Activated CD4-positive, CD25-positive, alpha-beta regulatory T cell (primary cell): ENCODE results near the gene STYK1.

Experiments used
- DNase-seq, 4 experiments: peaks; one replicate each; lab custom pipeline; 2025; lab: John Stamatoyannopoulos, UW

The STYK1 gene, protein sequence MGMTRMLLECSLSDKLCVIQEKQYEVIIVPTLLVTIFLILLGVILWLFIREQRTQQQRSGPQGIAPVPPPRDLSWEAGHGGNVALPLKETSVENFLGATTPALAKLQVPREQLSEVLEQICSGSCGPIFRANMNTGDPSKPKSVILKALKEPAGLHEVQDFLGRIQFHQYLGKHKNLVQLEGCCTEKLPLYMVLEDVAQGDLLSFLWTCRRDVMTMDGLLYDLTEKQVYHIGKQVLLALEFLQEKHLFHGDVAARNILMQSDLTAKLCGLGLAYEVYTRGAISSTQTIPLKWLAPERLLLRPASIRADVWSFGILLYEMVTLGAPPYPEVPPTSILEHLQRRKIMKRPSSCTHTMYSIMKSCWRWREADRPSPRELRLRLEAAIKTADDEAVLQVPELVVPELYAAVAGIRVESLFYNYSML

GRCh38 chr12:10673659-10674384 lies at the start of gene STYK1:
Gene STYK1, minus strand, starts transcription at chr12:10674052. Its CDS starts 39,434 bp downstream, at chr12:10634618.
- peak in 3 of 4 experiments; percentile 10 to 26 (median 13) for DNase-seq

DNA sequence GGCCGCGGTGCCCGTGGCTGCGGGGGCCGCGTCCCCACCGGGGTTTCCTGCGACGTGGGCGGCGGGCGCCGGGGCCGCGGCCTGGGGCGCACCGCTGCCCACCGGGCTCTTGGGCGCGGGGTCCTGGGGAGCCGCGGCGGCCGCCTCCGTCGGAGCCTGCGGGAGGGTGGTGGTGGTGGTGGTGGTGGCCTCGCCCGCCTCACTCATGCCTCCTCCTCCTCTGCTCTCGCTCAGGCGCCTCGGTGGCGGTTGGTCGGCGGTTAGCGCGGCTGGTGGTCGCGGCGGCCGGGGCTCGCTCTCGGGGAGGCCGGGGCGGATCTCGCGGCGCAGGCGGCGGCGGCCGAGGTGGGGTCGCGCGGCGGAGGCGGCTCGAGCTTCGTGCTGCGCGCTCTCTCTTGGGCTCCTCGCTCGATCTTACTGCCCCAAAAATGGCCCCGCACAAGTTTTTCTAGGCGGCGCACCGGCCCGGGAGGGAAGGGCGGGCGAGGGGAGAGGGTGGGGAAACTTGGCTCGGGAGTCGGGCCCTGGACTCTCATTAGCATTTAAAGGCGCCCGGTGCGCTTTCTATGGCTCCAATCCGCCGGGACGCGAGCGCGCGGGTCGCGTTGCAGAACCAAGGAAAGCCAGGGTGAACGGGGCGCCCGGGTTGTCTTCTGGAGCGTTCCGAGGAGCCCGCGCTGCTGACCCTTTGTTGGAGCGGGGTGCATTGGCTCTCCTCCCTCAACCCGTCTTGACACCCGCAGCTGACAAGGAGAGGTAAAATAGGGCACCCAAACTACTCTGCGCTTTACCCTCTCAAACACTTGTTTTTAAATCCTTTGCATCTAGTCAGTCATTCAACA lies 49.3 kb upstream of the STYK1 start, which contains the start of gene YBX3:
Gene YBX3, minus strand, starts transcription at position 419 of the 842 bp plus-strand sequence. Its CDS starts 212 bp downstream, at position 207.
- no peak for DNase-seq

- DNase-seq = no peak
These were observed 48.7 kb upstream of the STYK1 start for GRCh38 chr12:10722502-10722904.

GRCh38 chr12:10721651-10722501 lies 48.0 kb upstream of the STYK1 start:
- peak in 1 of 4 experiments; percentile 11 for DNase-seq

DNA sequence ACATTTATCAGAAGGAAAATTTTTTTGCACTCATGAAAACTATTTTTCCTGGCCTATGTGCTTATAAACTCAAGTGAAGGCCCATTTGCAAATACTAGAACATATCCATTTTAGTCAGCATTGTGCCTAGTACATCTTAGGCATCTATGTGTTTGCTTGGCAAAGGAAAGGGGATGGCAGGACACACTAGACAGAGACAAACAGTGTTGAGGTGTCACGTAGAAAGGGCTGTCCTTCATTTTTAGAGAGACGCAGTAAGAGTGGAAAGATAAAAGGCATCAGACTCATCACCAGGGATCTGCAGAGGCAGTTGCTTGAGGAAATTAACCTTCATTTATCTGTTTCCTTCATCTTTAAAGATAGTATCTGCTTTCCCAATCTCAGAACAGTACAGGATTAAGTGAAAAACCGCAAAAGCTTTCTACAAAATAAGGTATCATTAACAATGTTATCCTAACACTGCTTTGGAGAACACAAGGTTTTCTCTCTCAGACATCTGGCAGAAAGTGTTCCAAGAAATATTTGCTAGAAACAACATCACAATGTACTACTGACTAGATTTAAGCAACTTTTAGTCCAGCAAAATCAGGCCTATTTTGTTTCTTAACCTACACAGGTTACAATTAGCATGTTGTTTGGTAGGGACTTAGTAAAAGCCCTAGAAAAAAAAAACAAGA lies 47.3 kb upstream of the STYK1 start:
- DNase-seq = no peak

DNA sequence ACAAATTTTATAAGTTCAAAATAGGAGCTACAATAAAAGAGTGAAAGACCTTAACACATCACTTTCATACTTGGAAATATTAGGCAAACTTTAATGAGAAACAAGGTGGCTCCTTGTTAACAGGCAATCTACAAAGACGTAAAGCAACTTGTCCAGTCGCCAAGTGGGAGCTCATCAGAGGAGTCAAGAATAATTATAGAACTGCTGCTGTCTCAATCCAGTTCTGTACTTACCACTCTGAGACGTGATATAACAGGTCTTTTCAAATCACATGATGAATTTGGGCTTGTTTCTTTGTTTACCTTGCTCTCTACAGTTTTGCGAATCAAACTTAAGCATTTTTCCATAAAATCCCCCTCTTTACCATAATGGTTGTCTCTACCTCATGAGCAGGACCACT lies 45.6 kb upstream of the STYK1 start:
- no peak for DNase-seq

- DNase-seq = no peak
These were observed 44.5 kb upstream of the STYK1 start for GRCh38 chr12:10718279-10718821.

GRCh38 chr12:10717410-10717809 lies 43.6 kb upstream of the STYK1 start:
- DNase-seq = no peak

DNA sequence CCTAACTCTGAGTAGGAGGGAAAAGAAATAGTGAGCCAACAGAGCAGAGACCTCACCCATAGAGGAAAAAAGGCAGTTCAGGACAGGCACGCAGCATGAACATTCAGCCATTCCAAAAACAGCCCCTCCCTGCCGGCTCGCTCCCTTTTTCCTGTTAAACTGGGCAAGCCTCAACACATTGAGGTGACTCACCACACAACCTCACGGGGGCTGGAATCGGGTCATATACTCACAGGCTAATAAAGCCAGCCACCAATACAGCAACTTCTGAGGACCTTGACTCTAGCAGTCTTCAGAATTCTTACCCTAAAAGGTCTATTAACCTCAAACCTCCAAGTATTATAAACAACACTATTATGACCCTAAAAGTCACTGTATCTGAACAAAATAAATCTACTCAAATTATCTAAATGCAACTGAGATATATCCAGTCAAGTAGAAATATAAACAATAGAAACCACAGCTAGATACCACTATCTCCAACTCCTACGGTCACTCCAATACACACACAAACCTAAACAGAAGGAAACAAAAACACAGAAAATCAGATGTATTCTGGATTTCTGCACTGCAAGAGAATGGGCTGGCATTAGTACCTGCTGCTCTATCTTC lies 43.0 kb upstream of the STYK1 start:
- no peak for DNase-seq

DNA sequence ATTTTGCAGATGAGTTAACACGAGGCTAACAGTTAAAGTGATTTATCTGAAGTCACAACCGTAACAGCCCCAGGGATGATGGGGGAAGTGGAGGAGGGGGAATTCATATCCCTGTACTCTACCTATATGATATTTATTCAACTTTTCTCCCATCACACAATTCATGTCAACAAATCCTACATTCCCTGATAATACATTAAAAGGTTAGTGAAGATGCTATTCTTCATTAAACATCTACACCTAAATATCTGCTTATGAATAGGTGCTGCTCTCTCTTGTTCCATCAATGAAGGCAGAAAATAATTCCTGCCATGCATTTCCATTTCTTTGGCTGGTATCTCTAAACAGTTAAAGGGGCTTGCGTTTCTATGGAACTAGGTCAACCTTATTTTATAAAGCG lies 42.4 kb upstream of the STYK1 start:
- DNase-seq = no peak

DNA sequence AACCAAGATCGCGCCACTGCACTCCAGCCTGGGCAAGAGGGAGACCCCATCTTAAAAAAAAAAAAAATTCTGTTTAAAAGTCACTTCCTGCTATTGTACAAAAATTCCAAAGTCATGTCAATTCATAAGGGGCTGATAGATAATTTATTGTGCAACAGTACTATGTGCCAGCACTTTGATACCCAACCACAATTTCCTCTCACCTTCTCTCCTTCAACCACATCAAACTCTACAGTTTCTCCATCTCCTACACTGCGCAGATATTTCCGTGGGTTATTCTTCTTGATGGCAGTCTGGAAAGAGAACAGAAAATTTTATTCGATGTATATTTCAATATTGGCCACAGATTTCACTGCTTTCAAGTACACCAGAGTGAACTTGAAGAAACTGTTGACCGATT lies 41.6 kb upstream of the STYK1 start:
- no peak for DNase-seq

- DNase-seq = no peak
These were observed 36.0 kb upstream of the STYK1 start for GRCh38 chr12:10709808-10710207.

DNA sequence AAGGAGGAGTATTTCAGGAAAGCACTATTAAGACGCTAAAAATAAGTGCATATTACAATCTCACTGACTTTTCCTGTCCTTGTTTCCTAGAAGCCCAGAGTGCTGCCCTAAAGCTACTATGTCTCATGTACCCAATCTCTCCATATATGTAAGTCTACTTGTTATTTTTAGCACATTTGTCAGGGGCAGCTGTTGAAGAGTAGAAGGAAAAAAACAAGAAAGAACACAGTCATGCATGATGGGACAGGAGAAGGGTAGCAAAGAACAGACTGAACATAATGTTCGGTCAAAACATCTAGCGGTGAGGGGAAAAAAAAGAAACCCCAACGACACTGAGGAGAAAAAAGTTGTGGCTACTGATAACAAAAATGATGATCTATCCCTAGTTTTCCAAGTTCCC lies 35.0 kb upstream of the STYK1 start:
- no peak for DNase-seq

- DNase-seq = no peak
These were observed 31.8 kb upstream of the STYK1 start for GRCh38 chr12:10705655-10706054.

DNA sequence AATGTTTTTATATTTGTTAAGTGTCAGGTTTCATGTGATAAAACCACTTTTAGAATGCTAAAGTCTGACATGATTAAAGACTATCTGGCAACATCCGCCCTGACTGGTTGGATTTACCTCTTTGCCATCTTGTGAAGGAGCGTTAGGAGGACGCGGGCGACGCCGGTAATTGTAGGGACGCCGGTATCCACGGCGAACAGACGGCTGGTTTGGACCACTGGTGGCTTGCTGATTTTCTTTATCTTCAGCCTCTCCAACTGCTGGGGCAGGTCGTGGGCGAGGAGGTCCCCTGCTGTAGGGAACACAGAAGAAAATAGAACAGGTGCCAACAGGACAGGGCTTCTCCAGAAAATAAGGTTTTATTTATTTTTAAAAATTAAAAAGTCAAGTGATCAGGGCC lies 28.0 kb upstream of the STYK1 start:
- DNase-seq = no peak

GRCh38 chr12:10701131-10701681 lies 27.4 kb upstream of the STYK1 start:
- DNase-seq = no peak

- no peak for DNase-seq
These were observed 26.7 kb upstream of the STYK1 start for GRCh38 chr12:10700581-10700980.

DNA sequence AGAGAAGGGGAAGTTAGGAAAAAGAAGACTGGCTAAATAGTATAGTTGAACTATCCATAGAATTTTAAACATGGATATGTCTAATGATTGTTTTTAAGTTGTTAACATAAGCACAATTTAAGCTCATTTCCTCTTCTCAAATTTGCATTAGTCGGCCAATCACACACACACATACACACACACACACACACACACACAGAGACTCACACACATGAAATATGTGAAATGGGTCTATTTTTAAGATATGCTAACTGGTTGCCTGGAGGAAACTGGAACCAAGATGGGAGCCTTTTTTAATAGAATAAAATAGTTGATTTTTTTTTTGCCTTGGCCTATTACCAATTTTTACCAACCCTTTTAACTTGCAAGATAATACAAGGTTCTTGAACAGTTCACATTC lies 24.0 kb upstream of the STYK1 start:
- DNase-seq = no peak

- no peak for DNase-seq
These were observed 23.3 kb upstream of the STYK1 start for GRCh38 chr12:10697156-10697555.

DNA sequence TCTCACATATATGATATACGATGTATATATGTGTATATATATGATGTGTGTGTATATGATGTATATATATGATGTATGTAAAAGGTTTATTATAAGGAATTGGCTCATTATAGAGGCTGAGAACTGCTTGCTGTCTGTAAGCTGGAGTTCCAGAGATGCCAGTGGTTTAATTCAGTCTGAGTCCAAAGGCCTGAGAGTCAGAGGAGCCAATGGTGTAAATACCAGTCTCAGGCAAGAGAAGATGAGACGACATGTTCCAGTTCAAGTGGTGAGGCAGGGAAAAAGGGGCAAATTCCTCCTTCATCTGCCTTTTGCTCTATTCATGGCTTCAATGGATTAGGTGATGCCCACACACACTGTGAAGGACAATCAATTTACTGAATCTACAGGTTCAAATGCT lies 17.1 kb upstream of the STYK1 start:
- DNase-seq = no peak
